Measurements from ENCODE around the gene SNU13.
A peak's percentile ranks its signal among the peaks of the same experiment; 100 is the strongest.
"Not testable (repeated sequence)": the region's sequence is repeated elsewhere in the genome, so short reads cannot be mapped to it uniquely, and the experiment has no call there.

The SNU13 gene

DNA sequence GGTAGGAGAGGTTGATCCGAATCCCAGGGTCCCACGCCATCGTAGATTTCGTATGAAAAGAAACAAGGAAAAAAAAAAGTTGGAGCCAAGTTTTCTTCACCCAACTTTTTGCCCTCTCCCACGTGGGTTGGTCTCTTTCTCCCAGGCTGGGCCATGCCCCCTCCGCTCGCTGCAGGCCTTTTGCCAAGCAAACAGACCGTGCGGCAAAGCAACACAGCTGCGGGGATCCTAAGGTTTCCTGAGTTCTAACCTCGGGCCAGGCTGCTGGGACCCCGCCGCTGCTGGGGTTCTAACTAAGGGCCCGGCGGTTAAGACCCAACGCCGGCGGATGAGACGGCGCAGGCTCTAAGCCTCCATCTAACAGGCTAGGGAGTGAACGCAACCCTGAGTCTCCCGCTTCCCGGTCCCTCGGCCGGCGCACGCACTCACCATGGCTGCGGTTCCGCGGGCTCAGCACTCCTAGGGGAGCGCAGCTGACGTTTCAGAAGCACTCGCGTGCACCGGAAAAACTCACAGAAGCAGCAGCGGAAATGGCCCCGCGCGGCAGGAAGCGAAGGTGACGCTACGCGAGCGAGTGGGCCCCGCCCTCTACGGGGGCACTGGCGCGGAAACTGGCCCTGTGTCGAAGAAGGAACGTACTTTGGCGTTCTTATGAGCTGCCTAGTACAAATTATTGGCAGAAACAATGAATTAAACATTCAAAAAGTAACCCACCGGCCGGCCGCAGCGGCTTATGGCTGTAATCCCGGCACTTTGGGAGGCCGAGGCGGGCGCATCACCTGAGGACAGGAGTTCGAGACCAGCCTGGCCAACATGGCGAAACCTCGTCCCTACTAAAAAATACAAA lies at the start of gene SNU13:
Gene SNU13 (minus strand): TSS at position 503 of the 847 bp plus-strand sequence. CDS start 71 bp downstream, at position 432.
- peak; percentile 30 to 87 (median 80) for DNase-seq

DNA sequence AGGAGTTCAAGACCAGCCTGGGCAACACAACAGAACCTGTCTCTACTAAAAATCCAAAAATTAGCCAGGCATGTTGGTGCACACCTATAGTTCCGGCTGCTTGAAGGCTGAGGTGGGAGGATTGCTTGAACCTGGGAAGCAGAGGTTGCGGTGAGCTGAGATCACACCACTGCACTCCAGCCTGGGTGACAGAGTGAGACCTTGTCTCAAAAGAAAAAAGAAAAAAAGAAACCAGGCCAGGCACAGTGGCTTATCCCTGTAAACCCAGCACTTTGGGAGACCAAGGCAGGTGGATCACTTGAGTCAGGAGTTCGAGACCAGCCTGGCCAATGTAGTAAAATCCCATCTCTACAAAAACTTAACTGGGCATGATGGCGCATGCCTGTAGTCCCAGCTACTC lies 44.6 kb upstream of the SNU13 start:
- not testable (repeated sequence) for DNase-seq

DNA sequence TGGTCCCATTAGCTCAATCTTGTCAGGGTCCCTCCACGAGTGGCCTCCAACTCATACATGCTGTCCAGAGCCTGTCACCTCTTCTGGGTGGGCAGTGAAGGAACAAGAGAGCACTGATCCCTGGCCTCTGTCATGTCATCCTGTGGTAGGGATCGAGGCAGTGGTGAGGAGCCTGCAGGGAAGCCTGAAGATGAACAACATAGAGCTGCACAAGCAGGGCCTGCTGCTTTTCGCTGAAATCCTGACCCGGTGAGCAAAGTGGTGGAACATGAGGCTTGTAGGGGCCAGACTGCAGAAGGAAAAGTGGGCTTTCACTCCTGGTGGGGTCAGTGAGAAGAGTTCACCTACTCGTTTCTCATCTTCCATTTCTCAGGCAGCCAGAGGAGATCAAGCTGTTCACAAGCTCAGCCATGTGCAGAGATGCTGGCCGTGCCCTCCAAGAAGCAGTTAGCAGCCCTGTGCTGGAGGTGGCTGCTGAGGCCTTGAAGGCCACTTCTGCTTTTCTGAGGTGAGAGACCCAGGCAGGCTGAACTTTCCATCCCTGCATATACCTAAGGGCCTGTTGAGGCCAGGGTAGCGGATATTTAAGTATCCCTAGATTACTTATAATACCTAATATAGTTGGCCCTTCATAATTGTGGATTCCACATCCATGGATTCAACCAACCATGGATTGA lies 43.6 kb upstream of the SNU13 start:
- no peak for DNase-seq

DNA sequence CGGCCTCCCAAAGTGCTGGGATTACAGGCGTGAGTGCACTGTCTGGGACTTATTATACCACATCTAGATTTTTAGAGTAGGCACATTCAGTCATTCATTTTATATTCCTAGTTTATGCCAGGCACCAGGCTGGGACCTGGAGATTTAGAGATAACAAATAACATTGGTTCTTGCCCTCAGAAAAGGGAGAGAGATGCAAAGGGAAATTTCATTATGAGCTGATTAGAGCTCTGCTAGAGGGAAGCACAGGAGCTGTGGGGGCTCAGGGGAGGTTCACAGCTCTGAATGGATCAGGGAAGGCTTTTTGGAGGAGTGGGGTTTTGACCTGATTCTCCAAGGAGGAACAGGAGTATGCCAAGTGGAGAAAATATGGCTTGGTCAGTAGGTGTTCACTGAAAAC lies 42.9 kb upstream of the SNU13 start:
- DNase-seq = no peak

DNA sequence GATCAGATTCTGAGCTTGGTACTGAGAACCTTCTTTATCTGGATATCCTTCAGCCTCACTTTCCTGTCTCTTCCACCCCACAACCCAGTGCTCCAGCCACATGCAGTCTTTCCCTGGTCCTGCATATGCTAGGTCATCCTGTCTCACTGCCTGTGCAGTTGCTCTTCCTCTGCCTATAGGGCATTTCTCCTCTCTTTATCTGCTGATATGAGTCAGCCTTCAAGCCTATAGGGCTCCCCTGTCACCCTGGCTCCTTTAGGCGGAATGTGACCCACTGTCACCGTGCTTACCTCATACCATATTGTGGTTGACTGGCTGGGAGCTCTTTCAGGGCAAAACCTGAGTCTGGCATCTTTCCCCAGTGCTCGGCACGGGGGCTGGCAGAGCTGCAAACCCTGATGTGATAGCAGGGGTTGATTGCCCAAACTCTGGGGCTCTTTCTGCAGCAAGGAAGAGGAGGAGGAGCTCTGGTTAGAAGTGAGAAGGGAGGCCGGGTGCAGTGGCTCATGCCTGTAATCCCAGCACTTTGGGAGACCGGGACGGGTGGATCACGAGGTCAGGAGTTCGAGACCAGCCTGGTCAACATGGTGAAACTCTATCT lies 36.9 kb upstream of the SNU13 start:
- no peak for DNase-seq

DNA sequence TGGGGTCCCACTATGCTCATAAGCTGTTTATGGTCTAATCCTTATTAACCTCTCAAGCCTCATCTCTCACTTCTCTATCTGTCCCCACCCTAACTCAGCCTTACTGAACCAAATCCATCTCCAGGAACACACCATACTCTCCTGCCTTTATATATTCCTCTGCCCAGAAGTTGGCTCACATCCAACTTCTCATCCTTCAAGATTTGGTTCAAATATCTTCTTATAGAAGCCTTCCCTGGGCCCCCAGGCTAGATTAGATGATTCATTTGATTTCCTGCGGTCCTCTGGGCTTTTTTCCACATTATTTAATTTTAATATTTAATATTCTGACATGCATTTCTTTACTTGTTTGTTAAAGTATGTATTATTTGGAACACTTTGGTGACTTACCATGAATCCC lies 33.8 kb upstream of the SNU13 start:
- no peak for DNase-seq

DNA sequence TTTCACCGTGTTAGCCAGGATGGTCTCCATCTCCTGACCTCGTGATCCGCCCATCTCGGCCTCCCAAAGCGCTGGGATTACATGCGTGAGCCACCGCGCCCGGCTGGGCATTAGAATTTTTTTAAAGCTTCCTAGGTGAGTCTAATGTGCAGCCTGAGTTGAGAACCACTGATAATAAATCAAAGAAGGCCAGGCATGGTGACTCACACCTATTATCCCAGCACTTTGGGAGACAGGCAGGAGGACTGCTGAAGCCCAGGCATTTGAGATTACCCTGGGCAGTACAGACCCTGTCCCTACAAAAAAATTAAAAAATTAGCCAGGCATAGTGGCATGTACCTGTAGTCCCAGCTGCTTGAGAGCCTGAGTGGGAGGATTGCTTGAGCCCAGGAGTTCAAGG lies 24.3 kb upstream of the SNU13 start:
- no peak for DNase-seq

DNA sequence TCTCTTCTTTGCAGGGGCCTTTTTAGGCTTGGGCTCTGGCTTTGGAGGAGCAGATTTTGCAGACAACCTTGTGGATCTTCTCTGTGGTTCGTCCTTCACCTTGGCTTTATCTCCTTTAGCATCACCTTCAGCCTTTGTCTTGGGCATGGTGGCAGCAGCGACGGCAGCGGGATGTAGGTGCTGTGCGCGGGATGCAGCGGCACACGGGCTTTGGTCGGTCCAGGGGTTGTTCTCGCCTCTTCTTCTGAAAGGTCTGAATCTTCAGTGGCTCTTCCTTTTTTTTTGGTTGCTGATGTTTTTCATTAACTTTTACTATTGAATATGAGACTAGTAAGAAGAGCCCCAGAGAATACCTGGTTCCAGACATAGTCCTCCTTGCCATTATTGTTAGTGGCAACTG lies 20.7 kb upstream of the SNU13 start:
- DNase-seq = no peak

DNA sequence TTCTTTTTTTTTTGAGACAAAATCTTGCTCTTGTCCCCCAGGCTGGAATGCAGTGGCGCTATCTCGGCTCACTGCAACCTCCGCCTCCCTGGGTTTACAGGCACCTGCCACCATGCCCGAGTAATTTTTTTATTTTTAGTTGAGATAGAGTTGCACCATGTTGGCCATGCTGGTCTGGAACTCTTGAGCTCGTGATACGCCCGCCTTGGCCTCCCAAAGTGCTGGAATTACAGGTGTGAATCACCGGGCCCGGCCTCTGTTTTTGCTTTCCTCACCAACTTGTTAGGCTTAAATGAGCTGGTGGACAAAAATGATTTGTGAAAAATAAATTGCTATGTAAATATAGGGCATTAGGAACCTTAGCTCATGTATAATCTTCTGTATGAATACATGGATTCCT lies 14.1 kb upstream of the SNU13 start:
- DNase-seq = no peak

DNA sequence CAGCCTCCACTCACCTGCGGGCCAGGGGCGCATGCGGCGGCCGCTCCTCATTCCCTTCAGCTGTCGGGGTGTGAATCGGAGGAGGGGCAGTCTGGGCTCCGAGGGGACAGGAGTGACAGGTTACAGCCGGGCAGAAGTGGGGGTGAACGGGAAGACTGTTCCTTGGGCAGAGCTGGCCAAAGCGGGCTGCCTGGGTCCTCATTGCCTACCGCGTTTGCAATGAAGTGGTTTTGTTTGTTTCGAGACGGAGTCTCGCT lies 11.4 kb upstream of the SNU13 start:
- DNase-seq = no peak

DNA sequence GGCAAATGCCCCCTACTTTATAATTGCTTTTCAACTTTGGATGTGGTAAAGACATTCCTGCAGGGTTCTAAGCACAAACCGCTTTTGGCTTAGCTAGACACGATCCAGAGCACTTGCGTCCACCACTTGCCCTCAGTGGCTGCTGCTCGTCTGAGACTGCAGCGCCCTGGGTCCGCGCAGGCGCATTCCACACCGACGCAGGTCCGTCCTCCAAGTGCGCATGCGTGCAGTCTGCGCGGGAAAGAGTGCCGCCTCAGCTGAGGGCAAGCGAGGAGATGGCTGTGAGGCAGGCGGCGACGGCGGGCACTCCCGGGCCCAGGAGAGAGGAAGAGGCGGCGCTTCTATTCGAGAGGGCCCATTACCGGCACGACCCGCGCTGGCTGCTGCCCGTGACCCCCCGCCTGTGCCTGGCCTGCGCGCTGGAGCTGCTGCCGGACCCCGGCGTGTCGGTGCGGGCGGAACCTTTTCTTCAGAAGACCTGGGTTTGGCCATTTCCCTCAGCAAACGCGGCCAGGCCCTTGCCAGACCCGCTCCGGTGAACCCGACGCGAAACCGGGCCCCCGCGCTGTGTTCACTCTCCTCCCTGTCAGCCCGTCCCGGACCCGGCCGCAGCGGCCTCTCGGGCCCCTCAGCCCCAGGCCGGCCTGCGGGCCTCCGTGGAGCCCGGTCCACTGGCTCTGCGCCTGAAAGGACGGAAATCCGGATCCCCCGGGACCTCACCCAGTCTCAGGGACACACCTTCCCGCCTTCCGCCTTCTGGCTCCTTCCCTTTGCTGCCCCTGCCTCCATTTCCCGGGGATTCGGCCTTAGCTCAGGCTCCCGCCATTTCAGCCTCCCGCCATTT lies 10.8 kb upstream of the SNU13 start, which contains the start of gene MEI1:
Gene MEI1 (plus strand): TSS at position 240 of the 844 bp plus-strand sequence. CDS start 36 bp downstream, at position 276.
- peak; percentile 16 to 86 (median 68) for DNase-seq

DNA sequence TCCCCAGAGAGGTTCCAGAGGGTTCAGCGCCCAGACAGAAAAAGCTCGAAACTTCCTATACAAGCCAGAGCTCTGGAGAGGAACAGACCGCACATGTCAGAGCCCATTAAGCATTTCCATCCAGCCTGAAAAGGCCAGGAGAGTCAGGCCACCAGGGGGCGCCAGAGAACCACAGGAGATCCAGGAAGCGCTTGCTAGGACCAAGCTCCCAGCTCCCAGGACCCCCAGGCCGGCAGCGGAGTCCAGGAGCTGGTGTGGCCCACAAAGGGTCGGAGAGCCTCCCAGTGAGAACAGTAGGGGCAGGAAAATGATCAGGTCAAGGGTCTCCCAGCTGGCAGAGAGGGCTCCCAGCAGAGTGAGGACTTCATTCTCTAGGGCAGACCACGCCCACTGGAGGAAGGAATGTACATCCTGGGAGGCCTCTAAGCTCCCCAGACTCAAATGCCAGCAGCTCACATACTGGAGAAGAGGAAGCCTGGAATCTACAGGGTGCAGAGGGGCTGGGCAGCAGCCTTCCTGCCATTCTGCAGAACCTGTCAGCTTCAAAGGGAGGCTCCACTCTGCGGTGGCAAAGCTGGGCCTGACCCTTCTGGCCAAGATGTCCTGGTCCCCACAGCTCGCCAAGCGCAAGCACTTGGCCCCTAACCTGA lies 8.6 kb upstream of the SNU13 start:
- peak in 13 of 14 donors; percentile 46 to 90 (median 78) for DNase-seq

DNA sequence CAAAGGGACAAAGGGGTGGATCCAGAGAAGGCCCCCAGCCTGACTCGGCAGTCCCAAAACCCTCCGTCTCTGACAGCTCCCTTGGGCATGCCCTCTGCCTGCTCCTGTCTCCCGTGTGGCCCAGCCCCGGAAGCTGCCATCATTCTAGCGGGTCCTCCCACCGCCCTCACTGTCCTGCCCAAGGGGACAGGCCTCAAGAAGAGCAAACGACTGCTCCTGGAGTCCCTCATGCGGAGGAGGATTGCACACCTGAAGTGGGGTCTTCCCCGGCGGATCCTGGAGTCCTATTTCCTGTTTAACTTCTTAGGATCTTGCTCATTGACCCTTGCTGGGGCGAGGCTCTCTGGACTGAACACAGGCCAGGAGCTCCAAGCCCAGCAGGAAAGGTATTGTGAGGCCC lies 8.0 kb upstream of the SNU13 start:
- DNase-seq = peak in 1 of 14 donors; percentile 31

DNA sequence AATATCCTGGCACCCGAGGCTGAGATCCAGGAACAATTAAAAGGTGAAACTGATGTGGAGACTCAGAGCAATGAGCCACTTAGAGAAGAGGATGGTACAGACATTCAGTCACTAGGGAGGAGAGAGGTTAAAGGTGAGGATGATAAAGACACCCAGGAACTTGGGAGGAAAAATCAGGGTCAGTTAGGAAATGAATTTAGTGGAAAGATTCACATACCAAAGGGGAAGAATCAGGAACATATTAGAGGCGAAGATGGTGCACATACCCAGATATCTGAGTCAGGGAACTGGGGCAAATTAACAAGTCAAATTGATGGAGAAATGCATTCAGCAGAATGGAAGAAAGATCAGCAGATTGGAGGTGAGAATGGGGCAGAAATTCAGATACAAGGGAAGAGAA lies 6.5 kb upstream of the SNU13 start:
- no peak for DNase-seq

DNA sequence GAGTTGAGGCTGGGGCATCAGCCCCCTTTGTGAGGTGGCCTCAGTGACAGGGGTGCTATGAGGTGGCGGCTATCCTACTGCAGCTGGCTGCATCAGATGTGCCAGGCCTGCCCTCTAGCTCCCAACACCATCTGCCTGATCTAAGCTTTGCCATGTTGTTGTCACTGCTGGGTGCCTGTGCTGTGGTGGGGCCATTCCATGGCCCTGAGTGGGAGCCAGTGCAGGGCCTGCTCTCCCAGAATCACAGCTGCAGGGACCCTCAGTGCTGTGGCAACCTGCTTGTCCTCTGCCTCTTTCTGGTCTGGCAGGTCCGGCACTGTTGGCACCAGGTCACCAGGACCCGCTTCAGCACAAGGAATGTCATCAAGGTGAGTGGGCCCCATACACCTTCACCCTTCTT lies 1.8 kb upstream of the SNU13 start:
- DNase-seq = no peak

DNA sequence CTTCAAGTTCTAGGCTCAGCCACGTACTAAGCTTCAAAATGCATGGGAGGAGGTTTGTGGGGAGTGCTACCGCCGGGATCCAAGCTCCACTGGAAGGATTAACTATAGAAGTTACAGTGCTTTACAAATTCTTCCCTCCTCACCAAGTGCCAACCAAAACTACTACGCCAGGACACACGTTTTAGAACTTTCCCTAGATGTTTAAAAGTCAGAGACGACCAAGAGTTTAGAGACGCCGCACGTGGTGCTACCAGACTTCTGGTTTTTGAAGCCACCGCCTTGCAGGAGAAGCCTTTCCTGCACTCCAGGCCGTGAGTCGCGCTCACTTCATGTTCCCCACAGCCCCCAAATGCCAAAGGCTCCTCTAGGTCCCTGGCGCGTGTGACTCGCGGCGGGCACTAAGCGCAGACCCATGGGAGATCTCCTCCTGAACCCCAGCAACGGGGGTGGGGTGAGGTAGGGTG lies 734 bp downstream of the SNU13 start:
- peak in 1 of 14 donors; percentile 62 for DNase-seq

DNA sequence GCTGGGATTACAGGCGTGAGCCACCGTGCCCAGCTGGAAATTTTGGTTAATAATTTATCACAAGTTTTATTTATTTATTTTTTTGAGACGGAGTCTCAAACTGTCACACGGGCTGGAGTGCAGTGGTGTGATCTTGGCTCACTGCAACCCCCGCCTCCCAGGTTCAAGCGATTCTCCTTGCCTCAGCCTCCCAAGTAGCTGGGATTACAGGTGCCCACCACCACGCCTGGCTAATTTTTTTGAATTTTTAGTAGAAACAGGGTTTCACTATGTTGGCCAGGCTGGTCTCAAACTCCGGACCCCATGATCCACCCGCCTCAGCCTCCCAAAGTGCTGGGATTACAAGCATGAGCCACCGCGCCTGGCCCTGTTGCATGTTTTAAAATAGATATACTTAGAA lies 1.8 kb downstream of the SNU13 start:
- not testable (repeated sequence) for DNase-seq

DNA sequence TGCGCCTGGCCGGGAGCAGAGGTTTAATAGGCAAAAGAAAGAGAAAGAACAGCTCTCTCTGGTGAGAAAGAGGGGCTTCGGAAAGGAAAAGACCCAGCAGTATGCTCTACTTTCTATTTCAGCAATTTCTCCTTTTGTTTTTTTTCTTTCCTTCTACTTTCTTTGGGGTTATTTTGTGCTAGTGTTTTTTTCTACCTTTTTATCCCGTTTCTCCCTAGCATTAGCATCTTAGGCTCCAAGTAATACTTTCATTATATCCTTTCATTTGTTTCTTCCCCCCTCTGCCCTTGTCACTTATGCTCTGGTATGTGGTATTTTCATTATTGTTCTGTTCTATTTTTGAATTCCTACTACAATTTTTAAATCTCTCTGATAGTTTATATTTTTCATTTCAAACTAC lies 4.5 kb downstream of the SNU13 start:
- no peak for DNase-seq

DNA sequence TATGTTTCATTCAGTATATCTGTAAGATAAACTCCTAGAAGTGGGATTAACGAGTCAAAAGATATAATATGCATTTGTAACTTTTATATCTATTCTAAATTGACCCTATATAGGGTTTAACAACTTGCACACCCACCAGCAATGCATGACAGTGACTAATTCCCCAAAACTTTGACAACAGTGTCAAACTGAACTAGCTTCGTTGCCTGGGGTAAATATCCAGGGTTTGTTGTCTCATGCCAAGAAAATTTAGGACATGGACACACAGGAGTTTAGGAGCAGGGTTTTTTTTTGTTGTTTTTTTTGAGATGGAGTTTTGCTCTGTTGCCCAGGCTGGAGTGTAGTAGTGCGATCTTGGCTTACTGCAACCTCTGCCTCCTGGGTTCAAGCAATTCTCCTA lies 5.1 kb downstream of the SNU13 start:
- no peak for DNase-seq

DNA sequence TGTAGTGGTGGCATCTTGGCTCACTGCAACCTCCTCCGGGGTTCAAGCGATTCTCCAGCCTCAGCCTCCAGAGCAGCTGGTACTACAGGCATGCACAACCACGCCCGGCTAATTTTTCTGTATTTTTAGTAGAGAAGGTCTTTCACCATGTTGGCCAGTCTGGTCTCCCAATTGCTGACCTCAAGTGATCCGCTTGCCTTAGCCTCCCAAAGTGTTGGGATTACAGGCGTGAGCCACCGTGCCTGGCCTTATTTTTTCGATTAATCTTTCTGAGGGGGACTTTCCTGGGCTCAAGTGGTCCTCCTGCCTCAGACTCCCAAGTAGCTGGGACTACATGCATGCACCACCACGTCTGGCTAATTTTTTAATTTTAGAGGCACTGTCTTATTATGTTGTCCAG lies 5.6 kb downstream of the SNU13 start:
- DNase-seq = no peak

DNA sequence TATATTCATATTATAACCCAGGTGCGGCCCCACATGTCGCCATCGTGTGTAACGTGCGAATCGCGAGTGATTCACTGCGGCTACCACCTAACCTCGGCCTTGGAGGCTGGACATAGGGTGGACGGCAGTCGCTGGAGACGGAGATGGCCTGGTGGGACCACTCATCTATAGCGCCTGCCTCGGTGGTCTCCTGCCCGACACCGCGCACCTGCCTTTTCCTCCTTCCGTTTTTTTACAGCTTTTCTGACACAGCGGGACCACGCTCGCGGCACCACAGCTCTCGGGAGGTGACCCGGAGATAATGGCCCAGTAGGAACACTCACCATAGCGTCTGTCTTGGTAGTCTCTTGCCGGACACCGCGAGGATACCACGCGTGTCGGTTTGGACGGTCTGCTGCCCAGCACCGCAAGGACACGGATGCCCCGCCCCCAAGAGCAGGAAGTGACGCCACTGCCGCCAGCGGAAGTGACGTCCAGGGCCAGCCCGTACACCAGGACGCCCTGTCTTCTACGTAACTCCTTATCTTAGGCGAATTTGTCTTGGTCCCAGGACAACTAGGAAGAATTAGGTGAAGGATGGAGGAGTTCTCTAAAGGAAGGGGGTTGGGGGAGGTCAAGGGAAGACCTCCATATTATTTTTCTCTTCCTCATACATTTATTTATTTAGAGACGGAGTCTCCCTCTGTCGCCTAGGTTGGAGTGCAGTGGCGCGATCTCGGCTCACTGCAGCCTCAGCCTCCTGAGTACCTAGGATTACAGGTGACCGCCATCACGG lies 6.4 kb downstream of the SNU13 start:
- DNase-seq = peak; percentile 7 to 81 (median 70)

Measured in C1 segment of cervical spinal cord (tissue), 14 donors.